Kidney (tissue), 14 donors: ENCODE measurements around the gene SYT7. TPM values are rescaled to one million over a fixed set of nuclear protein-coding genes. Genes with fewer than 3 reads are reported as not detected.

ENCODE experiments used
- DNase-seq, 5 donors: peaks; one replicate each; pipeline ENCODE4 v3.0.0-alpha.2; 2013 to 2020
- FAIRE-seq: peaks from 2 replicates; lab custom pipeline; 2012; peaks lifted over from hg19 to GRCh38; lab: Jason Lieb, UNC
- H3K27ac ChIP-seq, 2 donors: one replicate each; pipeline ENCODE4 v1.7.0; 2013; ENCODE audit warnings: low read depth in 2 of 2, low read length in 2 of 2, inconsistent platforms in 1 of 2
- H3K27me3 ChIP-seq: one replicate; pipeline ENCODE4 v1.7.1; 2013; ENCODE audit warnings: low read length, inconsistent platforms; ENCODE audit not compliant: control insufficient read depth, insufficient read depth
- H3K36me3 ChIP-seq, 3 donors: one replicate each; pipeline versions ENCODE4 v1.7.0 to v1.7.1; 2013; ENCODE audit warnings: low read length in 3 of 3, control low read depth in 1 of 3, inconsistent platforms in 1 of 3; ENCODE audit not compliant: insufficient read depth in 3 of 3, control insufficient read depth in 2 of 3
- H3K4me1 ChIP-seq, 3 donors: one replicate each; pipeline versions ENCODE4 v1.7.0 to v1.7.1; 2013; ENCODE audit warnings: low read length in 3 of 3, inconsistent platforms in 1 of 3, low read depth in 1 of 3; ENCODE audit not compliant: control insufficient read depth in 2 of 3, insufficient read depth in 2 of 3
- H3K4me3 ChIP-seq, 3 donors: one replicate each; pipeline versions ENCODE4 v1.7.0 to v1.8.1; 2013; ENCODE audit warnings: low read length in 3 of 3, control low read depth in 1 of 3, inconsistent platforms in 1 of 3
- H3K9ac ChIP-seq, 3 donors: one replicate each; pipeline versions ENCODE4 v1.7.0 to v1.7.1; 2013; ENCODE audit warnings: low read length in 3 of 3, control low read depth in 1 of 3, inconsistent platforms in 1 of 3
- H3K9me3 ChIP-seq, 3 donors: one replicate each; pipeline versions ENCODE4 v1.7.0 to v1.7.1; 2013; ENCODE audit warnings: low read length in 3 of 3, control low read depth in 1 of 3, inconsistent platforms in 1 of 3; ENCODE audit not compliant: control insufficient read depth in 2 of 3, insufficient read depth in 1 of 3
- CTCF ChIP-seq: IDR thresholded peaks from 3 replicates; pipeline ENCODE4 v1.5.1; 2012; ENCODE audit warnings: mild to moderate bottlenecking, moderate library complexity, borderline replicate concordance; ENCODE audit not compliant: insufficient read depth; ENCODE audit errors: extremely low read depth
- intact Hi-C: fragments of 100-400 bp; cut with DNase I; formaldehyde crosslinking; loops from one replicate; pipeline ENCODE4 v1.11.1; 2022
- polyA plus RNA-seq: library from polyadenylated mRNA; stranded (reverse); fragments of 350-450 nt; fragmentation: Illumina TruSeq; extraction: RNeasy Lipid Tissue Mini Kit (QIAGEN cat#74804); gene quantifications from one replicate; pipeline ENCODE4 v1.2.3, GENCODE V29; 2014; ENCODE audit warnings: low read depth, low replicate concordance; ENCODE audit not compliant: insufficient read depth
- total RNA-seq: library from RNA; stranded (reverse); fragmentation: NEBNext Ultra II Directional; extraction: Animal tissue kit (Norgen Biotek cat#: 25700); gene quantifications from one replicate; pipeline ENCODE4 v1.2.1, GENCODE V29; 2021
- donor health status: control.
- donor health status: control.
- donor health status: control.
- donor health status: control.
- donor health status: control.
- donor health status: DM: yes; HTN: yes; CAD: no.
- donor health status: Normal renal cell carcinoma (clear cell type).

Gene SYT7
- total and polyA plus RNA-seq, 2 donors from 2014 or later, result 5.7 to 6.7 TPM

- DNase-seq (peak in 3 of 5 donors; percentile 59 to 77 (median 74)), FAIRE-seq (no peak)
- no peak overlapping the region for H3K27ac ChIP-seq
- TF ChIP-seq CTCF, result peak; percentile 89
- H3K36me3 ChIP-seq, result no peaks in the 10 kb centered on the region
- no peaks in the 10 kb centered on the region for H3K9me3 ChIP-seq
- H3K4me3 ChIP-seq, result peak overlapping the region in 1 of 3 donors; percentile 6
- H3K9ac ChIP-seq, result no peak overlapping the region
- intact Hi-C loops, result no loop called here
- peaks cover 0 to 3% (median 2%) of the 10 kb centered on the region in 3 donors for H3K4me1 ChIP-seq
- no peaks in the 10 kb centered on the region for H3K27me3 ChIP-seq
These were observed 64.0 kb downstream of the SYT7 start for GRCh38 chr11:61516675-61517572.

GRCh38 chr11:61516191-61516590 is 64.7 kb downstream of the SYT7 start:
- intact Hi-C loops, result no loop called here
- Histone ChIP-seq H3K4me3 (no peak overlapping the region), H3K9ac (no peak overlapping the region), H3K9me3 (no peaks in the 10 kb centered on the region), H3K4me1 (peaks cover 0 to 3% (median 2%) of the 10 kb centered on the region in 3 donors), H3K27me3 (no peaks in the 10 kb centered on the region), H3K27ac (no peak overlapping the region), H3K36me3 (no peaks in the 10 kb centered on the region)
- no peak for FAIRE-seq
- TF ChIP-seq CTCF, result no peak
- peak in 1 of 5 donors; percentile 39 for DNase-seq

- H3K4me1 ChIP-seq, result peaks cover 0 to 3% (median 2%) of the 10 kb centered on the region in 3 donors
- no peaks in the 10 kb centered on the region for H3K27me3 ChIP-seq
- no peak overlapping the region for H3K27ac ChIP-seq
- no peak overlapping the region for H3K9ac ChIP-seq
- no peak overlapping the region for H3K4me3 ChIP-seq
- H3K9me3 ChIP-seq, result no peaks in the 10 kb centered on the region
- no peak for FAIRE-seq
- H3K36me3 ChIP-seq, result no peaks in the 10 kb centered on the region
- TF ChIP-seq CTCF, result no peak
- no peak for DNase-seq
- intact Hi-C loops, result no loop called here
These were observed 65.2 kb downstream of the SYT7 start for GRCh38 chr11:61515686-61516085.
